HEK293 (cell line): ENCODE measurements around the gene NPAS2.

Experiments used
- CTCF ChIA-PET: fragments of 350-600 bp; formaldehyde crosslinking; extraction: SDS; loops from one replicate; lab custom pipeline; 2021; ENCODE audit warnings: antibody characterized with exemption; lab: Yijun Ruan, JAX
- POLR2A ChIA-PET: fragments of 300-600 bp; formaldehyde crosslinking; extraction: SDS; loops from one replicate; lab custom pipeline; 2020; ENCODE audit warnings: antibody characterized with exemption, inconsistent platforms; lab: Yijun Ruan, JAX
- H3K27ac ChIP-seq: fragments of 200-500 bp; sonication (Bioruptor generic); 2 replicates; pipeline ENCODE4 v1.5.1; 2014; ENCODE audit warnings: low read depth, low read length, control low read depth, inconsistent platforms; ENCODE audit errors: extremely low read depth
- H3K36me3 ChIP-seq, 2 experiments: fragments of 200-500 bp in 1 of 2; sonication (Bioruptor generic) in 1 of 2; 1 replicate in 1 of 2; 2 replicates in 1 of 2; pipeline ENCODE4 v1.5.1; 2014 to 2017; ENCODE audit warnings: inconsistent platforms in 2 of 2, low read length in 2 of 2; ENCODE audit not compliant: control insufficient read depth in 2 of 2, insufficient read depth in 1 of 2
- H3K4me1 ChIP-seq: fragments of 200-500 bp; sonication (Bioruptor generic); 2 replicates; pipeline ENCODE4 v1.5.1; 2014; ENCODE audit warnings: mild to moderate bottlenecking, low read length, inconsistent platforms; ENCODE audit not compliant: control insufficient read depth, insufficient read depth
- H3K4me3 ChIP-seq: 2 replicates; pipeline ENCODE4 v1.5.1; 2011; ENCODE audit warnings: low read depth, mild to moderate bottlenecking, control low read depth, low read length, moderate library complexity
- H3K9me3 ChIP-seq: fragments of 200-500 bp; sonication (Bioruptor generic); 2 replicates; pipeline ENCODE4 v1.5.1; 2014; ENCODE audit warnings: low read depth, low read length, inconsistent platforms; ENCODE audit not compliant: control insufficient read depth, insufficient read depth
- GLI2 ChIP-seq: fragments of 450-650 bp; formaldehyde crosslinking; IDR thresholded peaks from 2 replicates; pipeline ENCODE4; 2017; ENCODE audit warnings: missing biosample characterization, missing genetic modification characterization, low read depth, borderline replicate concordance
- HOXA7 ChIP-seq: sonication (generic); formaldehyde crosslinking; IDR thresholded peaks from 2 replicates; pipeline ENCODE4 v1.8.1; 2022; ENCODE audit warnings: missing genetic modification reagents, borderline replicate concordance
- KLF16 ChIP-seq: fragments of 450-650 bp; formaldehyde crosslinking; IDR thresholded peaks from 2 replicates; pipeline ENCODE4 v1.5.1; 2017; ENCODE audit warnings: missing biosample characterization, missing genetic modification characterization
- KLF7 ChIP-seq: fragments of 450-650 bp; formaldehyde crosslinking; IDR thresholded peaks from 2 replicates; pipeline ENCODE4 v1.5.1; 2016; ENCODE audit warnings: missing biosample characterization, missing genetic modification characterization, borderline replicate concordance
- OVOL3 ChIP-seq: fragments of 450-650 bp; formaldehyde crosslinking; IDR thresholded peaks from 2 replicates; pipeline ENCODE4 v1.5.1; 2016; ENCODE audit warnings: missing biosample characterization, missing genetic modification characterization
- PRDM1 ChIP-seq: fragments of 450-650 bp; formaldehyde crosslinking; IDR thresholded peaks from 2 replicates; pipeline ENCODE4; 2016; ENCODE audit warnings: missing biosample characterization, missing genetic modification characterization
- SP7 ChIP-seq: fragments of 450-650 bp; formaldehyde crosslinking; IDR thresholded peaks from 2 replicates; pipeline ENCODE4 v1.5.1; 2016; ENCODE audit warnings: missing biosample characterization, missing genetic modification characterization
- ZBTB8A ChIP-seq: fragments of 450-650 bp; formaldehyde crosslinking; IDR thresholded peaks from 2 replicates; pipeline ENCODE4 v1.5.1; 2016; ENCODE audit warnings: missing biosample characterization, missing genetic modification characterization
- ZNF239 ChIP-seq: fragments of 450-650 bp; formaldehyde crosslinking; IDR thresholded peaks from 2 replicates; pipeline ENCODE4 v1.5.1; 2016; ENCODE audit warnings: missing biosample characterization, missing genetic modification characterization
- ZNF341 ChIP-seq: fragments of 450-650 bp; formaldehyde crosslinking; IDR thresholded peaks from 2 replicates; pipeline ENCODE4; 2016; ENCODE audit warnings: low read depth, missing biosample characterization, missing genetic modification characterization
- ZNF354C ChIP-seq: fragments of 450-650 bp; formaldehyde crosslinking; IDR thresholded peaks from 2 replicates; pipeline ENCODE4 v1.5.1; 2016; ENCODE audit warnings: missing biosample characterization, missing genetic modification characterization, low read depth, borderline replicate concordance
- ZNF48 ChIP-seq: fragments of 450-650 bp; formaldehyde crosslinking; IDR thresholded peaks from 2 replicates; pipeline ENCODE4 v1.5.1; 2016; ENCODE audit warnings: missing biosample characterization, missing genetic modification characterization
- ZNF529 ChIP-seq: fragments of 450-650 bp; formaldehyde crosslinking; IDR thresholded peaks from 2 replicates; pipeline ENCODE4 v1.5.1; 2017; ENCODE audit warnings: missing genetic modification characterization, missing biosample characterization; ENCODE audit not compliant: insufficient replicate concordance
- ZNF530 ChIP-seq: fragments of 450-650 bp; formaldehyde crosslinking; IDR thresholded peaks from 2 replicates; pipeline ENCODE4 v1.5.1; 2016; ENCODE audit warnings: low read depth, missing biosample characterization, missing genetic modification characterization
- ZNF610 ChIP-seq: fragments of 450-650 bp; formaldehyde crosslinking; IDR thresholded peaks from 2 replicates; pipeline ENCODE4 v1.5.1; 2016; ENCODE audit warnings: missing biosample characterization, missing genetic modification characterization, borderline replicate concordance
- ZNF791 ChIP-seq: fragments of 450-650 bp; formaldehyde crosslinking; IDR thresholded peaks from 2 replicates; pipeline ENCODE4 v1.5.1; 2016; ENCODE audit warnings: missing biosample characterization, missing genetic modification characterization
- ZNF843 ChIP-seq: fragments of 450-650 bp; formaldehyde crosslinking; IDR thresholded peaks from 2 replicates; pipeline ENCODE4 v1.5.1; 2016; ENCODE audit warnings: missing biosample characterization, missing genetic modification characterization
- ZSCAN16 ChIP-seq: fragments of 450-650 bp; formaldehyde crosslinking; IDR thresholded peaks from 2 replicates; pipeline ENCODE4 v1.5.1; 2016; ENCODE audit warnings: missing biosample characterization, missing genetic modification characterization
- TF ChIP-seq, protein P1 (sequence below): fragments of 450-650 bp; formaldehyde crosslinking; IDR thresholded peaks from 2 replicates; pipeline ENCODE4 v1.5.1; 2016; ENCODE audit warnings: missing biosample characterization, missing genetic modification characterization, borderline replicate concordance
- TF ChIP-seq, protein P2 (sequence below): fragments of 450-650 bp; formaldehyde crosslinking; IDR thresholded peaks from 2 replicates; pipeline ENCODE4 v1.5.1; 2017; ENCODE audit warnings: missing biosample characterization, missing genetic modification characterization
- TF ChIP-seq, protein P3 (sequence below): fragments of 450-650 bp; formaldehyde crosslinking; IDR thresholded peaks from 2 replicates; pipeline ENCODE4 v1.5.1; 2016; ENCODE audit warnings: missing biosample characterization, missing genetic modification characterization
- TF ChIP-seq, protein P4 (sequence below): fragments of 450-650 bp; formaldehyde crosslinking; IDR thresholded peaks from 2 replicates; pipeline ENCODE4 v1.5.1; 2016; ENCODE audit warnings: missing biosample characterization, missing genetic modification characterization

NPAS2 gene

DNA sequence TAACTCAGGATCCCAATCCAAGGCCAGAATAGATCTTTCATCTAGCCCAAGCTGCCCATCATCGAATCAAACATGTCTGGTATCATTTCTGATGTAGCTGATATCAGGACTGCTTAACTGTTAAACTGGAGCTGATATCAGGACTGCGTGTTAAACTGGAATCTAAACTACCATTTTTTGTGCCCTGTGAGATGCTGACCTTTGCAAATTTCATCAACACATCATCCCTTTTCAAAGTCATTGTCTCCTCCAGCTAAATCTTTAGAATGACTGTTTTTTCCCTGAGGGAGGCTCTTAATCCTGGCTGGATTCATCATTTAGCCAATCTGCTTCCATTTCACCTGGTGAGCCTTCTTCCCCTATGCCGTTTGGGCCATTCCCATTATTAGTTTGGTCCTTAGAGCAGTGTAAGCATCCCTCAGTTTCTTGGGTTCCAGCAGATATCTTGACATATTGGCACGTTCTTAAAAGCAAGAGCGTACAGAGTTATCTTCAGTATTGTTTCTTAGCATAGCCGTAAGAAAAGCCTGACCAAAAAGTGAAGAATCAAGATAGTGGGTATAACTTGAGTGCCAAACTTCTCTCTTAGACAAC, 194.4 kb downstream of the NPAS2 start (continued):
- TF ChIP-seq, protein P1, sequence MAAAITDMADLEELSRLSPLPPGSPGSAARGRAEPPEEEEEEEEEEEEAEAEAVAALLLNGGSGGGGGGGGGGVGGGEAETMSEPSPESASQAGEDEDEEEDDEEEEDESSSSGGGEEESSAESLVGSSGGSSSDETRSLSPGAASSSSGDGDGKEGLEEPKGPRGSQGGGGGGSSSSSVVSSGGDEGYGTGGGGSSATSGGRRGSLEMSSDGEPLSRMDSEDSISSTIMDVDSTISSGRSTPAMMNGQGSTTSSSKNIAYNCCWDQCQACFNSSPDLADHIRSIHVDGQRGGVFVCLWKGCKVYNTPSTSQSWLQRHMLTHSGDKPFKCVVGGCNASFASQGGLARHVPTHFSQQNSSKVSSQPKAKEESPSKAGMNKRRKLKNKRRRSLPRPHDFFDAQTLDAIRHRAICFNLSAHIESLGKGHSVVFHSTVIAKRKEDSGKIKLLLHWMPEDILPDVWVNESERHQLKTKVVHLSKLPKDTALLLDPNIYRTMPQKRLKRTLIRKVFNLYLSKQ: no peak
- TF ChIP-seq GLI2 (tag by site-specific recombination) (no peak), KLF7 (tag by site-specific recombination) (no peak), ZNF529 (tag by site-specific recombination) (no peak)
- TF ChIP-seq, all 188 proteins: peak for 0

- CTCF ChIA-PET: interaction anchor here (0.6 kb wide), 1 partner anchor 190 kb away, joined by 3 read pairs; no protein-coding TSS in a partner anchor
- peaks cover 11 to 68% of the 10 kb centered on the region in 2 experiments for H3K36me3 ChIP-seq
Measured at GRCh38 chr2:101017371-101017770, 197.4 kb downstream of the NPAS2 start.

DNA sequence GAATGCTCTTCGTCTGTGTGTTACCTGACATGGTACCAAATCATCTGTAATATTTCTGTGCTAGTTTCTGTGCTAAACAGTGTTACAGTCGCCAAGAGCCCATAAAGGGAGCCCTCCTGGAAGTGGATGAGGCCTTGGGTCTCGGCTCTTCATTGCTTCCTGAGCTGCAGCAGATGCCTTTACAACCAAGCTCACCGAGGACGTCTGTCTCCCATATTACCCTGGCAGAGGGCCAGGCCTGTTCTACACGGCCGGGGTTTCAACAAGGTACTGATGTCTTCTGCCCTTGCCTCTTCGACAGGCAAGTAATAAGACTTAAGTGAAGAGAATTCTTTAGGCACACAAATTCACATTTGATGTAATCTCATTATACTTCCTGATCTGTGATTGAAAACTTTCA, 199.0 kb downstream of the NPAS2 start:
- H3K9me3 ChIP-seq: no peaks in the 10 kb centered on the region
- ChIA-PET POLR2A (no interaction called here), CTCF (no interaction called here)
- no peak overlapping the region for H3K4me3 ChIP-seq
- TF ChIP-seq ZNF610 (tag by site-specific recombination): no peak
- TF ChIP-seq OVOL3: no peak
- no peak for TF ChIP-seq ZNF843 (tag by site-specific recombination)
- no peak for TF ChIP-seq ZNF48
- no peak overlapping the region for H3K27ac ChIP-seq
- no peaks in the 10 kb centered on the region for H3K4me1 ChIP-seq
- peaks cover 11 to 61% of the 10 kb centered on the region in 2 experiments for H3K36me3 ChIP-seq

More at GRCh38 chr2:101017371-101017770, 197.4 kb downstream of the NPAS2 start:
- no peak overlapping the region for H3K27ac ChIP-seq
- no peak overlapping the region for H3K4me3 ChIP-seq
- TF ChIP-seq PRDM1 (tag by site-specific recombination) (no peak), ZNF354C (tag by site-specific recombination) (no peak), ZNF341 (no peak), ZNF791 (no peak), ZNF239 (tag by site-specific recombination) (no peak), KLF16 (tag by site-specific recombination) (no peak), SP7 (tag by site-specific recombination) (no peak), ZNF530 (no peak), ZSCAN16 (tag by site-specific recombination) (no peak), ZNF610 (tag by site-specific recombination) (no peak), ZBTB8A (no peak), HOXA7 (CRISPR knock-in tag) (no peak)
- TF ChIP-seq, protein P2, sequence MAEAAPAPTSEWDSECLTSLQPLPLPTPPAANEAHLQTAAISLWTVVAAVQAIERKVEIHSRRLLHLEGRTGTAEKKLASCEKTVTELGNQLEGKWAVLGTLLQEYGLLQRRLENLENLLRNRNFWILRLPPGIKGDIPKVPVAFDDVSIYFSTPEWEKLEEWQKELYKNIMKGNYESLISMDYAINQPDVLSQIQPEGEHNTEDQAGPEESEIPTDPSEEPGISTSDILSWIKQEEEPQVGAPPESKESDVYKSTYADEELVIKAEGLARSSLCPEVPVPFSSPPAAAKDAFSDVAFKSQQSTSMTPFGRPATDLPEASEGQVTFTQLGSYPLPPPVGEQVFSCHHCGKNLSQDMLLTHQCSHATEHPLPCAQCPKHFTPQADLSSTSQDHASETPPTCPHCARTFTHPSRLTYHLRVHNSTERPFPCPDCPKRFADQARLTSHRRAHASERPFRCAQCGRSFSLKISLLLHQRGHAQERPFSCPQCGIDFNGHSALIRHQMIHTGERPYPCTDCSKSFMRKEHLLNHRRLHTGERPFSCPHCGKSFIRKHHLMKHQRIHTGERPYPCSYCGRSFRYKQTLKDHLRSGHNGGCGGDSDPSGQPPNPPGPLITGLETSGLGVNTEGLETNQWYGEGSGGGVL (tag by site-specific recombination): no peak
- TF ChIP-seq, protein P3, sequence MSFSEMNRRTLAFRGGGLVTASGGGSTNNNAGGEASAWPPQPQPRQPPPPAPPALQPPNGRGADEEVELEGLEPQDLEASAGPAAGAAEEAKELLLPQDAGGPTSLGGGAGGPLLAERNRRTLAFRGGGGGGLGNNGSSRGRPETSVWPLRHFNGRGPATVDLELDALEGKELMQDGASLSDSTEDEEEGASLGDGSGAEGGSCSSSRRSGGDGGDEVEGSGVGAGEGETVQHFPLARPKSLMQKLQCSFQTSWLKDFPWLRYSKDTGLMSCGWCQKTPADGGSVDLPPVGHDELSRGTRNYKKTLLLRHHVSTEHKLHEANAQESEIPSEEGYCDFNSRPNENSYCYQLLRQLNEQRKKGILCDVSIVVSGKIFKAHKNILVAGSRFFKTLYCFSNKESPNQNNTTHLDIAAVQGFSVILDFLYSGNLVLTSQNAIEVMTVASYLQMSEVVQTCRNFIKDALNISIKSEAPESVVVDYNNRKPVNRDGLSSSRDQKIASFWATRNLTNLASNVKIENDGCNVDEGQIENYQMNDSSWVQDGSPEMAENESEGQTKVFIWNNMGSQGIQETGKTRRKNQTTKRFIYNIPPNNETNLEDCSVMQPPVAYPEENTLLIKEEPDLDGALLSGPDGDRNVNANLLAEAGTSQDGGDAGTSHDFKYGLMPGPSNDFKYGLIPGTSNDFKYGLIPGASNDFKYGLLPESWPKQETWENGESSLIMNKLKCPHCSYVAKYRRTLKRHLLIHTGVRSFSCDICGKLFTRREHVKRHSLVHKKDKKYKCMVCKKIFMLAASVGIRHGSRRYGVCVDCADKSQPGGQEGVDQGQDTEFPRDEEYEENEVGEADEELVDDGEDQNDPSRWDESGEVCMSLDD (tag by site-specific recombination): no peak
- TF ChIP-seq, protein P4, sequence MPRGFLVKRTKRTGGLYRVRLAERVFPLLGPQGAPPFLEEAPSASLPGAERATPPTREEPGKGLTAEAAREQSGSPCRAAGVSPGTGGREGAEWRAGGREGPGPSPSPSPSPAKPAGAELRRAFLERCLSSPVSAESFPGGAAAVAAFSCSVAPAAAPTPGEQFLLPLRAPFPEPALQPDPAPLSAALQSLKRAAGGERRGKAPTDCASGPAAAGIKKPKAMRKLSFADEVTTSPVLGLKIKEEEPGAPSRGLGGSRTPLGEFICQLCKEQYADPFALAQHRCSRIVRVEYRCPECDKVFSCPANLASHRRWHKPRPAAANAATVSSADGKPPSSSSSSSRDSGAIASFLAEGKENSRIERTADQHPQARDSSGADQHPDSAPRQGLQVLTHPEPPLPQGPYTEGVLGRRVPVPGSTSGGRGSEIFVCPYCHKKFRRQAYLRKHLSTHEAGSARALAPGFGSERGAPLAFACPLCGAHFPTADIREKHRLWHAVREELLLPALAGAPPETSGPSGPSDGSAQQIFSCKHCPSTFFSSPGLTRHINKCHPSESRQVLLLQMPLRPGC (tag by site-specific recombination): no peak
- POLR2A ChIA-PET: no interaction called here
- no peaks in the 10 kb centered on the region for H3K9me3 ChIP-seq
- H3K4me1 ChIP-seq: no peaks in the 10 kb centered on the region
